ENCODE measurements around the gene HCN2. TPM values are rescaled to one million over a fixed set of nuclear protein-coding genes. Genes with fewer than 3 reads are reported as not detected.

The HCN2 gene
- polyA plus RNA-seq, 1 donor from 2014 or later: 4.7 TPM

DNA sequence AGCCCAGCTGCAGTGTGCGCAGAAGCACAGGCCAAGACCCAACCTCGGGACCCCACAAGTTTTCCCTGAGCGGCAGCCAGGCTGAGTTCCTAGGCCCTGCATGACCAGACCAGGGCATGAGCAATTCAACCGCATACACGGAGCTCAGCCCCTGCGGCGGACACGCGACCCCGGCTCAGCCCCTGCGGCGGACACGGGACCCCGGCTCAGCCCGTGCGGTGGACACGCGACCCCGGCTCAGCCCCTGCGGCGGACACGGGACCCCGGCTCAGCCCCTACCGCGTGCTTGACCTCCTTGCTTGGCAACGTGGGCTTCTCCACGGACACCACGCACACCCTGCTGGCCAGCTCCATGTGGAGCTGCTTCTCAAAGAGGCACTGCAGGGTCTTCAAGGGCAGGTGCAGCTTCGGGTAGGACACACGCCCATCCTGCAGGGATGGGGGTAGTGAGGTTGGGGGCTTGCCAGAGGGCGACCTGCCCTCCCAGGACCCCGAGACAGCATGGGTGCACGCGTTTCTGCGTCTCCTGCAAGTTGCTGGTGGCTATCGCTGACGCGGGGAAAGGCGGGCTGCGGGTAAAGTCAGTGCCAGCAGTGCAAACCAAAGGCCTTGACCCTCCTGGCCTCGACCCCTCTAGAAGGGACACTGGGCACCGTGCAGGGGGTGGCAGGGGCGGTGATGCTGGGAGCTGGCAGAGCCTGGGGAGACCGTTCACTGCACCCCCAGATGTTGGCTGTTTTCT, 33.7 kb downstream of the HCN2 start:
- TF ChIP-seq, protein P1, sequence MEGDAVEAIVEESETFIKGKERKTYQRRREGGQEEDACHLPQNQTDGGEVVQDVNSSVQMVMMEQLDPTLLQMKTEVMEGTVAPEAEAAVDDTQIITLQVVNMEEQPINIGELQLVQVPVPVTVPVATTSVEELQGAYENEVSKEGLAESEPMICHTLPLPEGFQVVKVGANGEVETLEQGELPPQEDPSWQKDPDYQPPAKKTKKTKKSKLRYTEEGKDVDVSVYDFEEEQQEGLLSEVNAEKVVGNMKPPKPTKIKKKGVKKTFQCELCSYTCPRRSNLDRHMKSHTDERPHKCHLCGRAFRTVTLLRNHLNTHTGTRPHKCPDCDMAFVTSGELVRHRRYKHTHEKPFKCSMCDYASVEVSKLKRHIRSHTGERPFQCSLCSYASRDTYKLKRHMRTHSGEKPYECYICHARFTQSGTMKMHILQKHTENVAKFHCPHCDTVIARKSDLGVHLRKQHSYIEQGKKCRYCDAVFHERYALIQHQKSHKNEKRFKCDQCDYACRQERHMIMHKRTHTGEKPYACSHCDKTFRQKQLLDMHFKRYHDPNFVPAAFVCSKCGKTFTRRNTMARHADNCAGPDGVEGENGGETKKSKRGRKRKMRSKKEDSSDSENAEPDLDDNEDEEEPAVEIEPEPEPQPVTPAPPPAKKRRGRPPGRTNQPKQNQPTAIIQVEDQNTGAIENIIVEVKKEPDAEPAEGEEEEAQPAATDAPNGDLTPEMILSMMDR (IDR thresholded peaks at IDR 0.05; ENCODE audit: poor library complexity, severe bottlenecking): no peak
- TF ChIP-seq EZH2 (IDR thresholded peaks at IDR 0.05; ENCODE audit: borderline replicate concordance, insufficient read depth, low read length, poor library complexity, severe bottlenecking): no peak
- TF ChIP-seq MXI1 (conservative IDR thresholded peaks at IDR 0.05; ENCODE audit: poor library complexity, severe bottlenecking): no peak
- TF ChIP-seq POLR2AphosphoS5 (IDR thresholded peaks at IDR 0.05): no peak
- TF ChIP-seq EP300 (conservative IDR thresholded peaks at IDR 0.05; ENCODE audit: poor library complexity, severe bottlenecking): no peak
- no peak for TF ChIP-seq RAD21 (conservative IDR thresholded peaks at IDR 0.05)
- TF ChIP-seq, protein P2, sequence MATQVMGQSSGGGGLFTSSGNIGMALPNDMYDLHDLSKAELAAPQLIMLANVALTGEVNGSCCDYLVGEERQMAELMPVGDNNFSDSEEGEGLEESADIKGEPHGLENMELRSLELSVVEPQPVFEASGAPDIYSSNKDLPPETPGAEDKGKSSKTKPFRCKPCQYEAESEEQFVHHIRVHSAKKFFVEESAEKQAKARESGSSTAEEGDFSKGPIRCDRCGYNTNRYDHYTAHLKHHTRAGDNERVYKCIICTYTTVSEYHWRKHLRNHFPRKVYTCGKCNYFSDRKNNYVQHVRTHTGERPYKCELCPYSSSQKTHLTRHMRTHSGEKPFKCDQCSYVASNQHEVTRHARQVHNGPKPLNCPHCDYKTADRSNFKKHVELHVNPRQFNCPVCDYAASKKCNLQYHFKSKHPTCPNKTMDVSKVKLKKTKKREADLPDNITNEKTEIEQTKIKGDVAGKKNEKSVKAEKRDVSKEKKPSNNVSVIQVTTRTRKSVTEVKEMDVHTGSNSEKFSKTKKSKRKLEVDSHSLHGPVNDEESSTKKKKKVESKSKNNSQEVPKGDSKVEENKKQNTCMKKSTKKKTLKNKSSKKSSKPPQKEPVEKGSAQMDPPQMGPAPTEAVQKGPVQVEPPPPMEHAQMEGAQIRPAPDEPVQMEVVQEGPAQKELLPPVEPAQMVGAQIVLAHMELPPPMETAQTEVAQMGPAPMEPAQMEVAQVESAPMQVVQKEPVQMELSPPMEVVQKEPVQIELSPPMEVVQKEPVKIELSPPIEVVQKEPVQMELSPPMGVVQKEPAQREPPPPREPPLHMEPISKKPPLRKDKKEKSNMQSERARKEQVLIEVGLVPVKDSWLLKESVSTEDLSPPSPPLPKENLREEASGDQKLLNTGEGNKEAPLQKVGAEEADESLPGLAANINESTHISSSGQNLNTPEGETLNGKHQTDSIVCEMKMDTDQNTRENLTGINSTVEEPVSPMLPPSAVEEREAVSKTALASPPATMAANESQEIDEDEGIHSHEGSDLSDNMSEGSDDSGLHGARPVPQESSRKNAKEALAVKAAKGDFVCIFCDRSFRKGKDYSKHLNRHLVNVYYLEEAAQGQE (IDR thresholded peaks at IDR 0.05; ENCODE audit: borderline replicate concordance): no peak
- TF ChIP-seq TAF1 (IDR thresholded peaks at IDR 0.05; ENCODE audit: low read depth): no peak
- TF ChIP-seq SMC3 (conservative IDR thresholded peaks at IDR 0.05; ENCODE audit: poor library complexity): no peak
- Histone ChIP-seq H4K20me1 (ENCODE audit: insufficient read depth) (no peaks in the 10 kb centered on the region), H3K9ac (ENCODE audit: low read length) (no peak overlapping the region), H3K4me3 (ENCODE audit: low read length) (no peak overlapping the region), H3K9me3 (ENCODE audit: low read length) (no peaks in the 10 kb centered on the region), H2AFZ (ENCODE audit: low read depth, low read length) (no peak overlapping the region), H3K79me2 (replicated peaks; ENCODE audit: insufficient read depth, low read length) (no peaks in the 10 kb centered on the region), H3F3A (ENCODE audit: insufficient read depth, low read length, poor library complexity, severe bottlenecking) (no peaks in the 10 kb centered on the region), H3K4me2 (ENCODE audit: low read length) (no peak overlapping the region), H3K27ac (ENCODE audit: low read length) (no peak overlapping the region), H3K27me3 (ENCODE audit: insufficient read depth, low read depth, low read length) (no peaks in the 10 kb centered on the region), H3K36me3 (ENCODE audit: insufficient read depth, low read length) (no peaks in the 10 kb centered on the region), H3K9me2 (ENCODE audit: insufficient read depth, low read length) (no peaks in the 10 kb centered on the region)

DNA sequence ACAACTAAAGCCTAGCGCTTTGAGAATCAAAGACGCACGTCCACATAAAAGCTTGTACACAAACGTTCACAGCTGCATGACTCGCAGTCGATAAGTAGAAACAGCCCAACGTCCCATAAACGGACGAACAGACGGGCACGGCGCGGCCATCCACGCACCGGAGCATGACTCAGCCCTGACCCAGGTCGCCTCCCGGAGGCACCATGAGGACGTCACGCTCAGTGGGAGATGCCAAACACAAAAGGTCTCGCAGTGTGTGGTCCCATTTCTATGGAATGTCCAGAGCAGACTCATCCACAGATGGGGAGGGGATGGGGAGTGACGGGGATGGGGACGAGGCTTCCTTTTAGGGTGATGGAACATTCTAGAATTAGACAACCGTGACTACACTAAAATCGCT, 34.3 kb downstream of the HCN2 start:
- Histone ChIP-seq H3K4me3 (ENCODE audit: low read length) (no peak overlapping the region), H3K27ac (ENCODE audit: low read length) (no peak overlapping the region), H3K27me3 (ENCODE audit: insufficient read depth, low read depth, low read length) (no peaks in the 10 kb centered on the region), H3F3A (ENCODE audit: insufficient read depth, low read length, poor library complexity, severe bottlenecking) (no peaks in the 10 kb centered on the region), H3K79me2 (replicated peaks; ENCODE audit: insufficient read depth, low read length) (no peaks in the 10 kb centered on the region), H3K36me3 (ENCODE audit: insufficient read depth, low read length) (no peaks in the 10 kb centered on the region), H3K4me2 (ENCODE audit: low read length) (no peak overlapping the region), H3K9me3 (ENCODE audit: low read length) (no peaks in the 10 kb centered on the region), H4K20me1 (ENCODE audit: insufficient read depth) (no peaks in the 10 kb centered on the region), H3K9me2 (ENCODE audit: insufficient read depth, low read length) (no peaks in the 10 kb centered on the region), H3K9ac (ENCODE audit: low read length) (no peak overlapping the region), H2AFZ (ENCODE audit: low read depth, low read length) (no peak overlapping the region)
- TF ChIP-seq POLR2AphosphoS5 (IDR thresholded peaks at IDR 0.05) (no peak), EP300 (conservative IDR thresholded peaks at IDR 0.05; ENCODE audit: poor library complexity, severe bottlenecking) (no peak), TAF1 (IDR thresholded peaks at IDR 0.05; ENCODE audit: low read depth) (no peak), EZH2 (IDR thresholded peaks at IDR 0.05; ENCODE audit: borderline replicate concordance, insufficient read depth, low read length, poor library complexity, severe bottlenecking) (no peak), SMC3 (conservative IDR thresholded peaks at IDR 0.05; ENCODE audit: poor library complexity) (no peak), MXI1 (conservative IDR thresholded peaks at IDR 0.05; ENCODE audit: poor library complexity, severe bottlenecking) (no peak), RAD21 (conservative IDR thresholded peaks at IDR 0.05) (no peak)
- TF ChIP-seq, protein P2 (IDR thresholded peaks at IDR 0.05; ENCODE audit: borderline replicate concordance): no peak

Measured in neural cell (in vitro differentiated cells).